Endodermal cell (in vitro differentiated cells): ENCODE results near the gene MMAA. TPM values are rescaled to one million over a fixed set of nuclear protein-coding genes. Genes with fewer than 3 reads are reported as not detected.
"Not testable (repeated sequence)": the region's sequence is repeated elsewhere in the genome, so short reads cannot be mapped to it uniquely, and the experiment has no call there.

Experiments
- DNase-seq: peaks from one replicate; pipeline ENCODE4 v3.0.0-alpha.2; 2017
- H3K27ac ChIP-seq: 2 replicates; pipeline ENCODE4 v1.5.1; 2013; ENCODE audit warnings: mild to moderate bottlenecking, low read depth, low read length, moderate library complexity
- H3K27me3 ChIP-seq: 2 replicates; pipeline ENCODE4 v1.6.1; 2013; ENCODE audit warnings: mild to moderate bottlenecking, low read length, moderate library complexity; ENCODE audit not compliant: insufficient read depth, control insufficient read depth, poor library complexity, severe bottlenecking
- H3K36me3 ChIP-seq: 2 replicates; pipeline ENCODE4 v1.7.0; 2013; ENCODE audit warnings: mild to moderate bottlenecking, low read length, moderate library complexity; ENCODE audit not compliant: control insufficient read depth, insufficient read depth
- H3K4me1 ChIP-seq: one replicate; pipeline ENCODE4 v1.7.0; 2013; ENCODE audit warnings: low read length; ENCODE audit not compliant: control insufficient read depth, insufficient read depth
- H3K4me3 ChIP-seq: 2 replicates; pipeline ENCODE4 v1.5.1; 2013; ENCODE audit warnings: mild to moderate bottlenecking, low read length, moderate library complexity
- H3K9ac ChIP-seq: 2 replicates; pipeline ENCODE4 v1.6.1; 2013; ENCODE audit warnings: mild to moderate bottlenecking, low read length, moderate library complexity; ENCODE audit not compliant: poor library complexity, severe bottlenecking; ENCODE audit errors: extremely low read depth
- H3K9me3 ChIP-seq: 2 replicates; pipeline ENCODE4 v1.6.1; 2013; ENCODE audit warnings: mild to moderate bottlenecking, low read length, moderate library complexity; ENCODE audit not compliant: control insufficient read depth
- H3K27ac Mint-ChIP-seq: 2 replicates; pipeline ENCODE4 v1.8.0; 2020; ENCODE audit warnings: mixed read lengths
- H3K27me3 Mint-ChIP-seq: 2 replicates; pipeline ENCODE4 v1.8.0; 2021; ENCODE audit warnings: mild to moderate bottlenecking, mixed read lengths; ENCODE audit not compliant: insufficient read depth
- H3K36me3 Mint-ChIP-seq: 2 replicates; pipeline ENCODE4 v1.8.0; 2020; ENCODE audit warnings: low read depth, mixed read lengths
- H3K4me1 Mint-ChIP-seq: 2 replicates; pipeline ENCODE4 v1.8.0; 2020; ENCODE audit warnings: mixed read lengths
- H3K4me3 Mint-ChIP-seq: 2 replicates; pipeline ENCODE4 v1.8.0; 2020; ENCODE audit warnings: mild to moderate bottlenecking, moderate library complexity, mixed read lengths
- H3K9me3 Mint-ChIP-seq: 2 replicates; pipeline ENCODE4 v1.8.0; 2020; ENCODE audit warnings: mild to moderate bottlenecking, mixed read lengths
- CTCF ChIP-seq: fragments of 200-600 bp; sonication (generic); conservative IDR thresholded peaks from 2 replicates; pipeline ENCODE4 v1.5.0; 2021; ENCODE audit warnings: antibody characterized with exemption, mild to moderate bottlenecking
- WGBS, 2 experiments: methylation state at CpG; one replicate each; pipeline versions ENCODE4 v1.1.5 to v1.1.7; 2013; ENCODE audit warnings: missing lambda C conversion rate in 2 of 2, mixed read lengths in 1 of 2; ENCODE audit not compliant: insufficient coverage in 1 of 2, insufficient read length in 1 of 2; 5-methylcytosine and 5-hydroxymethylcytosine counted together
- total RNA-seq, 2 donors: library from RNA; stranded (reverse); fragmentation: NEBNext Ultra II Directional in 1 of 2; extraction: Animal tissue kit (Norgen Biotek cat#: 25700) in 1 of 2; gene quantifications; 2 replicates in 1 of 2; 3 replicates in 1 of 2; pipeline ENCODE4 v1.2.1, GENCODE V29; 2021

Gene MMAA
- total RNA-seq, 2 donors from 2014 or later = 6.8 to 6.9 TPM

- no peak overlapping the region for H3K4me3 Mint-ChIP-seq
- TF ChIP-seq CTCF = no peak
- H3K9me3 Mint-ChIP-seq = peaks cover 8% of the 10 kb centered on the region
- no peak for DNase-seq
- H3K27me3 Mint-ChIP-seq = peaks cover 68% of the 10 kb centered on the region
- H3K4me3 ChIP-seq = no peak overlapping the region
- H3K36me3 Mint-ChIP-seq = peaks cover 2% of the 10 kb centered on the region
- WGBS, 2 experiments = no CpG with 5 or more reads among the region's 1 CpG
- H3K4me1 ChIP-seq = no peaks in the 10 kb centered on the region
- no peaks in the 10 kb centered on the region for H3K36me3 ChIP-seq
- no peak overlapping the region for H3K27ac Mint-ChIP-seq
- no peak overlapping the region for H3K27ac ChIP-seq
- H3K27me3 ChIP-seq = peaks cover 74% of the 10 kb centered on the region
- peaks cover 3% of the 10 kb centered on the region for H3K9me3 ChIP-seq
- no peak overlapping the region for H3K9ac ChIP-seq
- peaks cover 37% of the 10 kb centered on the region for H3K4me1 Mint-ChIP-seq
Measured at GRCh38 chr4:145635117-145635516, 15.9 kb downstream of the MMAA start.

GRCh38 chr4:145635630-145636029, 16.4 kb downstream of the MMAA start:
- peaks cover 76% of the 10 kb centered on the region for H3K27me3 ChIP-seq
- Mint-ChIP-seq H3K9me3 (peaks cover 5% of the 10 kb centered on the region), H3K4me3 (no peak overlapping the region), H3K36me3 (peaks cover 2% of the 10 kb centered on the region), H3K4me1 (peaks cover 37% of the 10 kb centered on the region), H3K27me3 (peaks cover 67% of the 10 kb centered on the region), H3K27ac (no peak overlapping the region)
- H3K4me1 ChIP-seq = no peaks in the 10 kb centered on the region
- no peak overlapping the region for H3K4me3 ChIP-seq
- no peak for TF ChIP-seq CTCF
- H3K36me3 ChIP-seq = no peaks in the 10 kb centered on the region
- no peak overlapping the region for H3K27ac ChIP-seq
- no peaks in the 10 kb centered on the region for H3K9me3 ChIP-seq
- H3K9ac ChIP-seq = no peak overlapping the region
- DNase-seq = no peak

GRCh38 chr4:145639186-145639698, 20.1 kb downstream of the MMAA start:
- H3K4me1 ChIP-seq = no peaks in the 10 kb centered on the region
- H3K27me3 Mint-ChIP-seq = peaks cover 53% of the 10 kb centered on the region
- H3K9ac ChIP-seq = no peak overlapping the region
- DNase-seq = no peak
- H3K27ac ChIP-seq = no peak overlapping the region
- no peaks in the 10 kb centered on the region for H3K9me3 Mint-ChIP-seq
- no peak overlapping the region for H3K4me3 ChIP-seq
- peaks cover 78% of the 10 kb centered on the region for H3K27me3 ChIP-seq
- H3K27ac Mint-ChIP-seq = no peak overlapping the region
- no peak overlapping the region for H3K4me3 Mint-ChIP-seq
- WGBS, 2 experiments = 84 to 97% methylated on average over 4 to 6 of the region's 6 CpGs
- H3K36me3 Mint-ChIP-seq = no peaks in the 10 kb centered on the region
- H3K4me1 Mint-ChIP-seq = peaks cover 22% of the 10 kb centered on the region
- H3K9me3 ChIP-seq = no peaks in the 10 kb centered on the region
- no peaks in the 10 kb centered on the region for H3K36me3 ChIP-seq
- TF ChIP-seq CTCF = no peak

- H3K27me3 ChIP-seq = peaks cover 68% of the 10 kb centered on the region
- not testable (repeated sequence) for H3K36me3 ChIP-seq, H3K9ac ChIP-seq, H3K27ac Mint-ChIP-seq, H3K4me3 ChIP-seq, DNase-seq, H3K9me3 ChIP-seq, H3K36me3 Mint-ChIP-seq, H3K4me1 ChIP-seq, H3K4me3 Mint-ChIP-seq, H3K9me3 Mint-ChIP-seq, H3K27ac ChIP-seq
- Mint-ChIP-seq H3K4me1 (peaks cover 16% of the 10 kb centered on the region), H3K27me3 (peaks cover 46% of the 10 kb centered on the region)
- 80 to 100% methylated on average over 1 to 2 of the region's 2 CpGs for WGBS, 2 experiments
Measured at GRCh38 chr4:145640236-145640635, 21.1 kb downstream of the MMAA start.
